GM13976 (cell line): ENCODE results near the gene CRB1.

Experiments used
- DNase-seq: peaks from one replicate; pipeline ENCODE4 v3.0.0; 2012; ENCODE audit warnings: low spot score
- in situ Hi-C: fragments of 300-500 bp; cut with MboI; formaldehyde crosslinking; loops from one replicate; pipeline ENCODE4 v1.12.0; 2022; ENCODE audit warnings: low sequenced_read_pairs, mixed read lengths, inconsistent platforms; ENCODE audit not compliant: unreplicated experiment
- TF ChIP-seq, protein P1 (sequence below): IDR thresholded peaks from 2 replicates; pipeline ENCODE4 v1.5.1; 2012; ENCODE audit warnings: borderline replicate concordance, mild to moderate bottlenecking; ENCODE audit not compliant: insufficient read depth; ENCODE audit errors: extremely low read depth, missing control alignments, control extremely low read depth

CRB1 gene

DNA sequence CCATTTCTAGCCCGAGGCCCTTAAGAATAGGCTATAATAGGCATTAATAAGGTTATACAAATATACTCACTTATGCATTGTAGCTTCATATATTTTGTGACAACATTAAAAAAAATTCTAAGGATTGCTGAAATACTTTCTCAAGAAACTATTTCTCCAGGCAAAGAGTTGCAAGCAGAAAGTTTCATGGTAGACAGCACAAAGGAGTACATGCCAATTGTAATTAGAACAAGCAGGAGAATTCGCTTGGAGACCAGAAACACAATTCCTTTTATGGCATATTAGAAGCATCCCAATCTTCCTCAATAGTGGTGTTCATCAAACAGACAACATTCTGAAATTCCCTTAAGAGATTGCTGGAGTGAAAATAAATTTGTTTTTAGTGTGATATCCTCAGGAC is 122.8 kb downstream of the CRB1 start:
- DNase-seq: no peak
- in situ Hi-C loops: no loop called here
- TF ChIP-seq, protein P1, sequence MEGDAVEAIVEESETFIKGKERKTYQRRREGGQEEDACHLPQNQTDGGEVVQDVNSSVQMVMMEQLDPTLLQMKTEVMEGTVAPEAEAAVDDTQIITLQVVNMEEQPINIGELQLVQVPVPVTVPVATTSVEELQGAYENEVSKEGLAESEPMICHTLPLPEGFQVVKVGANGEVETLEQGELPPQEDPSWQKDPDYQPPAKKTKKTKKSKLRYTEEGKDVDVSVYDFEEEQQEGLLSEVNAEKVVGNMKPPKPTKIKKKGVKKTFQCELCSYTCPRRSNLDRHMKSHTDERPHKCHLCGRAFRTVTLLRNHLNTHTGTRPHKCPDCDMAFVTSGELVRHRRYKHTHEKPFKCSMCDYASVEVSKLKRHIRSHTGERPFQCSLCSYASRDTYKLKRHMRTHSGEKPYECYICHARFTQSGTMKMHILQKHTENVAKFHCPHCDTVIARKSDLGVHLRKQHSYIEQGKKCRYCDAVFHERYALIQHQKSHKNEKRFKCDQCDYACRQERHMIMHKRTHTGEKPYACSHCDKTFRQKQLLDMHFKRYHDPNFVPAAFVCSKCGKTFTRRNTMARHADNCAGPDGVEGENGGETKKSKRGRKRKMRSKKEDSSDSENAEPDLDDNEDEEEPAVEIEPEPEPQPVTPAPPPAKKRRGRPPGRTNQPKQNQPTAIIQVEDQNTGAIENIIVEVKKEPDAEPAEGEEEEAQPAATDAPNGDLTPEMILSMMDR: no peak

DNA sequence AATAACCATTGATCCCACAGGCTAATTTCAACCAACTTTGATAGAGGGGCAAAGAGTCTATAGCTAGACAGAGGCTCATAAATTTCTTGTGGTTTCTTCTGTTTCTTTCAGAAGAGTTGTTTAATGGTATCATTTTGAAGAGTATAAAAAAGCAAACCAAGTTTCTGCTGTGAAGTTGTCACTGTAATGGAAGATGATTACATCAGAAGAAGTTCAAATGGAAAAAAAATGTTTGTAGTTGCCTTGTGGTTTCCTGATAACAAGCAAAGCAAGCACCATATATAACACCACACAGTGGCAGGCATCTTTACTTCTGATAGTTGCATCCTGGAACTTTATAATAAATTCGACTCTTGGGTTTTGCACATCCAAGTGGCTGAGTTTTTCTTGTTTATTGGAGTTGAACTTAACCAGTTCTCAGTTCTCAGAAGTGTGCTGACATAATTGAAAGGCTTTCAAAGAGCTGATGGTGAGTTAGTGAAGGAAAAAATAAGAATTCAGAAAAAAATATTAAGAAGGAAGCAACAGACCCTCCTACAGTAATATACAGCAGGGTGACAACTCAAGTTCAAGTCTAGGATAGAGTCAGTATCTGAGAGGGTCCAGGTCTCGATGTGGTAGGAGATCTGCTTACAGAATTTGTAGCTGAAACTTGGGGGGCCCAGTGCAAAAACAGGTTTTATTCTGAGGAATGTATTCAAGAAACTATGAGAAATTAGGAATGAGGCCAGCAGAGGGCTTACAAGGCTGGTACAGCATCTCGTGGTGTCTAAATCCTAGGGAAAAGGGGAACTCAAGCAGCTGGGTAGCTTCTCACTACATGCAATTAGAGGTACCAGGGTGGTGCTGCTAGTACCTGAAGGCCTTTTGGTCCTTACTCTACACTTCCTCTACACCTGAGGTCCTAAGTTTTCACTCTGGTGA is 123.5 kb downstream of the CRB1 start:
- TF ChIP-seq, protein P1: no peak
- no peak for DNase-seq
- in situ Hi-C loops: no loop called here

DNA sequence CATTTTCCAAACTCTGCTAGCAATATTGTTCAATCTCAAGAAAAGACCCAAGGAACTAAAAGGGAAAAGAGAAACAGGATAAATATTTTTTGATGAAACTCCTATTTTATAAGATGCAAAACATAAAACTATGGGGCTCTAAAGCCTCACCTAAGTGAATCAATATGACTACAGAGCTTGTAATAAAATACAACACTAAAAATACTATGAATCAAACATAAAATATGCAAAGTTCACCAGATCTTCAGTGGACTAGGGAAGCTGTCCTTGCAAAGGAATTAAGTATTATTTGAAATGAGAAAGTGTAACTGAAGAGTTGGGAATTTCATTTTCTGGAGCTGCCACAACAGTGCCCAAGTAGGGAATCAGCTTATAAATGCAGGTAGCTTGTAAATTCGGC is 124.5 kb downstream of the CRB1 start:
- TF ChIP-seq, protein P1: no peak
- in situ Hi-C loops: no loop called here
- DNase-seq: no peak

DNA sequence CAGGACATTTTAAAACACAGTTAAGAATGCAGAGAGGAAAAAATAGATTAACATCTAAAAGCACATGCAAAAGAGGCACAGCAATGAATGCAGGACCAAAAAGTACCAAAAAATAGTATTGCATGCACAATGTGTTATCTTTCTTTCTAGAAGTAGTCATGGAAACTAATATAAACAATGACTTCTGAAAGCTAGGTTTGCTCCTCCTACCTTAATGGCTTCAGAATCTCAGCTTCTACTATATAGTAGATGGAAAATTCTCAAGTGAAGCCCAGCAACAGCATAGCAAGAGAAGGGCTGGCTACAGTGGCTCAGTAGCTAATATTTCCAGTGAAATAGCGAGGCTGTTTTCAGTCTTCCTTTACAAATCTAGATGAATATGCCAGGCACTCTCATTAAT is 125.1 kb downstream of the CRB1 start:
- TF ChIP-seq, protein P1: no peak
- in situ Hi-C loops: no loop called here
- no peak for DNase-seq

DNA sequence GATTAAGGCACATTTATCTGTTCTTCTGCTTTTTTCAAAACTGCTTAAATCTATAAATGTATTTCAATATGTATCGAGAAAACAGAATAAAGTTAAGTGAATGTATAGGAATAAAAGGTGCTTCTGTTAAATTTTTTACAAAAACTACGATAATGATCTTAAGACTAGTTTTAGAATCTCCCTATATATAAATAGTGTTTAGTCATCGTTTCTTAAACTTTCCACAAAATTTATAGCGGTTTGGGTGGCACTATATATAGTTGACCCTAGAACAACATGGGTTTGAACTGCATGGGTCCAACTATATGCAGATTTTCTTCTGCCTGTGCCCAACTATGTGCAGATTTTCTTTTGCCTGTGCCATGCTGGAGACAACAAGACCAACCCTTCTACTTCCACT is 125.7 kb downstream of the CRB1 start:
- TF ChIP-seq, protein P1: no peak
- no peak for DNase-seq
- in situ Hi-C loops: no loop called here

DNA sequence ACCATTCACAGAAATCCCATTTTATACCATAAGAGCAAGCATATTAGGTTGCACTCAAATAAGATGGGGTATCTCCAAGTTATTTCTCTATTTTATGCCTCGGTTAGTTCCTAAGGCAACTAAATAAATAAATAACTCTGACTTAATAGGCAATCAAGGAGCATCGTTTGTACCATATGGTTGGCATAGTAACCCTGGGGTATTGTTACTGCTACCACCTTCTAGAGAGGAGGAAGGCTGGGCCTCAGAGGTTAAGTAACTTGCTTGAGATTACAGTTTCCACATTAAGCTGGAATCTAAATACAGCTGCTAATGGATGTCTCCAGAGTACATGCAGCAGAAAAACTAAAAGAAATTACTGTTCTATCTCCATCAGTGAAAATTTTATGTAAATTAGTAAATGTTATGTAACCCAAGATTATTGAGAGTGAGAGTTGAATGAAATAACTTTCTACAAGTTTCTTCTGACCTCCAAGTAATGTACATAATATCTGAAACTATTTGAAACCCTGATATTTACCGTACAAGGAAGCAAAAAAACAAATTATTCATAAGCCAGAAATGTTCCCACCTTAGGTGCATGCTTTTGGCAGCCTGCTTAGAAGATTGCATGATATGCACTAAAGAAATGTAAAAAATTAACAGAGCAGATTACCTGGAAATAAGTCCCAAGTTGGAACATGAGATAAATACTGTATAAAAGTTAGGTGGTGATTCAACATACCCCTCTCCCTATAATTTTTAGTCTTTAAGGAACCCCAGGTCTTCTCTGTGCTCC is 127.0 kb downstream of the CRB1 start:
- DNase-seq: no peak
- TF ChIP-seq, protein P1: no peak
- in situ Hi-C loops: no loop called here
